GM12892 (cell line): ENCODE data around the gene KCNIP4.

Experiments
- DNase-seq: peaks from one replicate; pipeline ENCODE4 v3.0.0; 2011; ENCODE audit not compliant: insufficient read length
- FAIRE-seq: peaks from 2 replicates; lab custom pipeline; 2011; peaks lifted over from hg19 to GRCh38; lab: Jason Lieb, UNC
- POLR2A ChIP-seq: IDR thresholded peaks from 2 replicates; pipeline ENCODE4 v1.6.1; 2011; ENCODE audit warnings: low read depth, low read length, control low read depth
- POLR2AphosphoS5 ChIP-seq: IDR thresholded peaks from 2 replicates; pipeline ENCODE4 v1.6.1; 2011; ENCODE audit warnings: low read depth, low read length, control low read depth
- TAF1 ChIP-seq: IDR thresholded peaks from 2 replicates; pipeline ENCODE4 v1.6.1; 2011; ENCODE audit warnings: low read depth, mild to moderate bottlenecking, control low read depth, low read length, borderline replicate concordance

The KCNIP4 gene

DNA sequence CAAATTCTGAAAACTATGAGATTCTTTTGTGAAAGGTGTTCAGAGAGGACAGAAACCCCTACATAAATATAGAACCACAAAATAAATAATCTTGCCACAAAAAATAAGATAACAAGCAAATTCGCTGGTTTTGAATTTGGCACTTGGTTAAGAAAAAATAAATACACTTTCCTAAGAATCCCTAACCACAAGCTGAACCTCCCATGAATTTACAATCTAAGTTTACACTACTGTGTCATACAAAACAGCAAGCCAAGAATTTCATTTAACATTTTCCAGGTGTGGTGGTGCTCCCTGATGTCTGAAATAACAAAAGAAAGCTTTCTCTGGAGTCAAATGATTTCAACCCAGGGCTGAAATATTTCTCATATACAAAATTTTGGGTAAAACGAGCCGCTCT lies 121.0 kb downstream of the KCNIP4 start:
- TF ChIP-seq TAF1 = no peak
- no peak for TF ChIP-seq POLR2AphosphoS5
- TF ChIP-seq POLR2A = no peak
- FAIRE-seq = no peak
- DNase-seq = no peak

DNA sequence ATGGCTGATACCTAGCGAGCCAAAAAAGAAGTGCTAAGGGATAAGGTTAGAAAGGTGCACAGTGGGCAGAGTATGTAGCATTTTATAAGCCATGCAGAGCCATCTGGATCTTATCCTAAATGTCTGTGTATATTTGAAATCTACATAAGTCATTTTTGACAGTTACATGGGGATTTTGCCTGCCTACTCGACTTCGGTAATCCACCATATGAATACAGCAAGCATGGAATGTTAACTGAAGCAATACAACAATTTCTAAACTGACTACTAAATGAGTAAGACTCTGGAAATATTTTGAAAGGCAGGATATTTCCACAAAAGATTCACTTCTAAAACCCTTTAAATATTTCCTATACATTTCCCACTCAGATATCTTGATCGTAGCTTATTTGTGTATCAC lies 122.5 kb downstream of the KCNIP4 start:
- DNase-seq = no peak
- TF ChIP-seq POLR2AphosphoS5 (no peak), POLR2A (no peak), TAF1 (no peak)

DNA sequence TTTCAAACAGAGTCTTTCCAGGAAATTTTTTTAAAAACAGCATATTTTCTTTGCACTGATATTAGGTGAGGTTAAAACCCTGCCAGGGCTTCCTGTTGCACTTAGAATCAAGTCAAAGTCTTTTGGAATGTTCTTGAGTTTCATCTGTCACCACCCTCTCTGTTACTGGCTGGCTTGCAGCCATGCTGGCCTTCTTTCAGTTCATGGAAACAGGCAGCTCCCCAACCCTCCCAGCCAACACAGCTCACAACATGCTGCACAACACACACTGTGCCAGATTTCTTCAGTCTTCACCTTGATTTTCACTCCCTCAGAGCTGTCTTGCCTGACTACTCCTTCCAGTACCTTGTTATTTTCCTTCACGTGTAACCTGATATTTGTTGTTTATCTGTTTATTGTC lies 129.5 kb downstream of the KCNIP4 start:
- FAIRE-seq (no peak), DNase-seq (no peak)
- no peak for TF ChIP-seq POLR2A
- no peak for TF ChIP-seq POLR2AphosphoS5
- no peak for TF ChIP-seq TAF1

More for the DNA sequence above, 122.5 kb downstream of the KCNIP4 start:
- no peak for FAIRE-seq

DNA sequence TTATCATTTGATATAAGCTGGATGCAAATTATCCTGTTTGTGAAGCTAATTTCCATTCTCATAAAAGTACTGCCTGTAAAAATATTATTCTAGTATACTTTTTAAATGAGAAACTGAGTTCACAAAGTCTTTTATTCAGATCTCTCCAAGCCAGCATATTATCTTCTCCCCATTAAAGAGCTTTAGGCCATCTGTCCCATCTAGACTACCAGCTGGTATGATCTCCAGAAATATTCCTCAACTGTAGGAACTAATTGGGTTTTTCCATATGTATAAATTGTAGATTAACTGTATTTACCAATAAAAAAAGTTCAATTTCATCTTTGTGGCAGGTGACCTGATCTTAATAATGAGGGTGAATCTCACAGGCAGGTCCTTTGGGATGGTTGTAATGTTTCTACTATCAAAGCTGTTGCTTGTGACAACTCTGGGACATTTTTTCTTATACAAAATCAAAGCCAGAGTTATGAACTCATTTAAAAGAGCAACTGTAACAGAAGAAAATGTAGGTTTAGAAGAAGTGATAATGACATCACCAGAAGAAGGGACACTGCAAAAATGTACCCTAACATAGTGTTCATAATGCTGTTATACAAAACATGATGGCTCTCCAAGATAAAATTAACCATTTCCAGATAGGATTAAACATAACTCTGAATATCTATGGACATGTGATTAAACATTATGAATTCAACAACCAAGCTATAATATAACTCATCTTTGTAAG lies 132.8 kb downstream of the KCNIP4 start:
- DNase-seq (no peak), FAIRE-seq (no peak)
- TF ChIP-seq POLR2AphosphoS5 (no peak), TAF1 (no peak), POLR2A (no peak)

DNA sequence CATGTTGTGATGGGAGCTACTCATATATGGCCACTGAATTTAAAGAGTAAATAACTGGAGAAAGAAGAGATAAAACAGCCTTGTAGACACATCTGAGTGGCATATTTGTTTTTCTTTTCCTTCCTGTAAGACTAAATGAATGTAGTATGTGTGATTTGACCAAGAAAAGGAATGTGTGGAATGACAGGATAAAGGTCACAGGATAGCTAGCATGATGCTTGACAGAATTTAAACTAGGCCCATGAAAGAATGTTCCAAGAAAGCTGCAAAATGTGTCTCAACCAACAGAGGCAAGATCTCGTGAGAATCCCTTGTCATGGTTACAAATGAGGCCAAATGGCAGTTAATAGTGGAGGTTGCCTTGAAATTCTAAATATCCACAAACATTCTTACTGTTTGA lies 137.0 kb downstream of the KCNIP4 start:
- TF ChIP-seq POLR2AphosphoS5 (no peak), POLR2A (no peak), TAF1 (no peak)
- DNase-seq (no peak), FAIRE-seq (no peak)

DNA sequence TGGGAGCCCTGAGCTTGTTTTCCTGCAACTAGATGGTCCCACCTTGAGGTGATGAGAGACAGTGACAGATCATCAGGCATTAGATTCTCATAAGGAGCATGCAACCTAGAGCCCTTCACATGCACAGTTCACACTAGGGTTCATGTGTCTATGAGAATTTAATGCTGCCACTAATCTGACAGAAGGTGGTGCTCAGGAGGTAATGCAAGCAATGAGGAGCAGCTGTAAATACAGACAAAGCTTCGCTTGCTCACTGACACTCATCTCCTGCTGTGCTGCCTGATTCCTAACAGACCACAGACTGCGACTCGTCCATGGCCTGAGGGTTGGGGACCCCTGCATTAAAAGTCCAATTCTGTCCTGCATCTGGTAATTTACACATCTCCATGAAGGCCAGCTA lies 141.6 kb downstream of the KCNIP4 start:
- FAIRE-seq = no peak
- TF ChIP-seq TAF1 (no peak), POLR2A (no peak), POLR2AphosphoS5 (no peak)

DNA sequence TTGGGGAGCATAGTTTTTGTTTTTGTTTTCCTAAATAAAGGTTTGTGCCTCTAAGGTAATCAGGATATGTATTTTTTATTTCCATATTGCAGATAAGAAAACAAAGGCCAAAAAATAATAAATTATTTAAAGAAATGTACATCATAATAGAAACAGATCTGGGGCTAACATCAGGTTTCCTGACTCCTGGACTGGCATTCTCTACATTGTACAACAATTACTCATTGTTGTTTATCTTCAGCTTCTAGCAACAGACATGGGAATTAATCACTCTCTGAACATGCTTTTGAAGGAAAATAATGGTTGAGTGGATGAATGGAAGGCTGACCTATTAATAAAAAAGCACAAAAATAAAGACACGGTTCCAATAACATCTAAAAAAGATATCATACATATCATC lies 146.2 kb downstream of the KCNIP4 start:
- DNase-seq = no peak
- TF ChIP-seq POLR2AphosphoS5 (no peak), TAF1 (no peak), POLR2A (no peak)
- FAIRE-seq = no peak

More for the DNA sequence above, 141.6 kb downstream of the KCNIP4 start:
- DNase-seq = no peak

DNA sequence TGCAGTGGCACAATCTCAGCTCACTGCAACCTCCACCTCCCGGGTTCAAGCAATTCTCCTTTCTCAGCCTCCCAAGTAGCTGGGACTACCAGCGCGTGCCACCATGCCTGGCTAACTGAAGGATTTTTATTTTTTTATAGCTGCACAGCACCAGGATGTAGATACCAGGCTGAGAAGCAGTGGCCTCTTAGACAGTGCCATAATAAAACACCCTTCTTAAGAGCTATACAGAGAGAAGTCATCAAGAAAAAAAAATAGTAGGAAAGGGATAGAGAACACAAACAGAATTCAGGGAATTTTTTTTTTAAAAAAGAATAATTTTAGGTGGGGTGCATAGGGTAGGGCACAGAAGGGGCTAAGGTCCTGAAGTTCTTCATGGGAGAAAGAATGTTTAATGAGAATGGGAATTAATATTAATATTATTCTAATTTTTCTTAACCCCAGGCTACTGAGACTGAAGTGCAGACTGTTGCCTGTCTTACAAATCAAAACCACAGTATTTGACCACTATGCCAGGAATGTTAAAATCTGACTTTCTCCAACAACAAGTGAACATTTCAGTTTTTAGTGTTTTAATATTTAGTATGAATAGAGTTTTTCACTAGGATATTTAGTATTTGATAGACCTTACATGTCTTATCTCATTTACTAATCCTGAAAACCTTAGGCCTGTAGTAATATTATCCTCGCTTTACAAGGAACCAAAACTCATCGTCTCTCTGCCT lies 146.7 kb downstream of the KCNIP4 start:
- DNase-seq (no peak), FAIRE-seq (no peak)
- TF ChIP-seq TAF1 = no peak
- no peak for TF ChIP-seq POLR2AphosphoS5
- TF ChIP-seq POLR2A = no peak

DNA sequence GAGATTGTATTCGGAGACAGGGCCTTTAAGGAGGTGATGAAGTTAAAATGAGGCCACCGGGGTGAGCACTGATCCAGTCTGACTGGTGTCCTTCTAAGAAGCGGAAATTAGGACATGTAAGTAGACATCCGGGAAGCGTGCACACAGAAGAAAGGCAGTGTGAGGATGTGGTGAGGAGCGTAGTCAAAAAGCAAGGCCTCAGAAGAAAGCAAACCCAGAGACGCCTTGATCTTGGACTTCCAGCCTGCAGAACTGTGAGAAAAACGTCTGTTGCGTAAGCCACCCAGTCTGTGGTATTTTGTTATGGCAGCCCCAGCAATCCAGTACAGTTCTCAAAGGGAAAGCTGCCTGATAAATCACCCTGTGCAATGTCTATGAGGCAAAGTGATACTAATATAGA lies 153.5 kb downstream of the KCNIP4 start:
- FAIRE-seq (no peak), DNase-seq (no peak)
- no peak for TF ChIP-seq POLR2A
- TF ChIP-seq POLR2AphosphoS5 = no peak
- no peak for TF ChIP-seq TAF1

DNA sequence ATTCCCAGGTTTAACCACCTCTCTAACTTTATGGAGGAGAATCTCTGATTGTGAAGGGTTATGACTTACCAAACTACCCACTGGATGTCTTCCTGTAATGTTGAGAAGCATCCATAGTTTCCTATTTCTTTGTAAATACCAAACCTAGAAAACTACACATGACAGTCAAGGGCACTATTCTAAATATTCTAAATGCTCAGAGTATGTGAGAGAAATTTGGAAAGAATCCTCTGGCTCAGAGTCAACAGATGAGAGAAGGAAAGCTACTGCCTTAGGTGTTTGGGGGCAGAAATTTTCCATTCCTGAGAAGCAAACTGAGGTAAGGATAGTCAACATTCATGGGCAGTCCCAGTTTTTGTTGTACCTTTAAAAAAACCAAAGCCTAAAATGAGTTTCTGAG lies 155.8 kb downstream of the KCNIP4 start:
- FAIRE-seq (no peak), DNase-seq (no peak)
- TF ChIP-seq POLR2A = no peak
- TF ChIP-seq POLR2AphosphoS5 = no peak
- no peak for TF ChIP-seq TAF1

DNA sequence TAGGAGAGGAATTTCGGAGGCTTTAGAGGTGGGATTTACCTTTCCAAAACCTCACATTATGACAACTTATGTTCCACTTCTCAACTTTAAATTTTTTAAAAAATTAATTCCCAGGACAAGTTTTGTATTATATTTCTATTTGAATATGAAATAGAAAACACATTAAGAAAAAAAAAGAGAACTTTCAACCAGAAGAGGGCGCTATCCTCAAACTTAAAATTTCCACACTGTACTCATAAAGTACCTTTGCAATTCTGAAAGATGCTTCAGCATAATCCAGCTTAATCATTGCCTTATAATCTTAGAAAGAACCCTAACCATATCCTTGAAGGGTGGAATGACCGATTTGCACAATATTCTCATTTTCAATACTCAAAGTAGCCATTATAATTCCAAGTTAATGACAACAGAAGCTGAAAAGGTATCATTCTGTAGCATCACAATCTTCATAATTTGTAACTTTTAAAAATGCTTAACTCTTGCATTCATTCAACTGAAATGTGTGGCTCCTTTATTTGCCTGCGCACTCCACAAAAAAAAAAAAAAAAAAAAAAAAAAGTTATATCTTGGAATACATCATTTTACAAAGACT lies 158.0 kb downstream of the KCNIP4 start:
- DNase-seq (no peak), FAIRE-seq (no peak)
- no peak for TF ChIP-seq TAF1
- no peak for TF ChIP-seq POLR2A
- TF ChIP-seq POLR2AphosphoS5 = no peak

DNA sequence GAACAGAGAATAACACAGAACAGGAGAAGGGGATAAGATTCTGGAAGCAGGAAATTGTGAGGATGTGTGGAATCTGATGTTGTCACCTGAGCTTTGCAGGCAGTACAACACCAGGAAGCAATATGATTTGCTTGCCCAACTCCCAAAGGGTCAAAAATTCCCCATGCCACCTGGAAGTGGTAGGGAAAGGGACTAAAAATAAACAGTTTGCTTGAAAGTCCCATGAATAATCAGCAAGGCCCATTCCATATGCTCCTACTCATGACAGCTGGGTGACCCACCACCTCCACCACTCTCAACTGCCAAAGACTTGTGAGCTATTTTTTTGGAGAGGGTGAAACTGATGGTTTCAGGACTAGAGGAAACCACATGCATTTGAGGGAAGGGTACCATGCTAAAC lies 168.4 kb downstream of the KCNIP4 start:
- DNase-seq = no peak
- no peak for FAIRE-seq
- TF ChIP-seq POLR2AphosphoS5 (no peak), TAF1 (no peak)

DNA sequence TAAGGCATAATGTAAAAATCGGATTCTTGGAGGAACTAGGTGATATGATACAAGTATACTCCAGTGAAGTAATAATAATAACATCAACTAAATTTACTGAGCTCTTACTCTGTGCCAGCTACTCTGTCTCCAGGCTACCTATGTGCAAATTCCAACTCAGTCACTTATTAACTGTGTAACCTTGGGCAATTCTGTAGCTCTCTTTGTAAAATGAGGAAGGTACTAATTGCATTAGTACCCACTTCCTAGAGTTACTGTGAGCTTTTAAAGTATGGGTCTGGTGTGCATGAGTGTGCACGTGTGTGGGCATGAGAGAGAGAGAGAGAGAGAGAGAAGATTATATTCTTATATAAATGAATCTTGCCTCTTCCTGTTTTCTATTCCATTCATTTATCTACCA lies 169.9 kb downstream of the KCNIP4 start:
- DNase-seq = no peak
- no peak for FAIRE-seq
- no peak for TF ChIP-seq POLR2AphosphoS5
- TF ChIP-seq POLR2A = no peak
- no peak for TF ChIP-seq TAF1
